ENCODE data around the gene NTM.

Gene NTM

DNA sequence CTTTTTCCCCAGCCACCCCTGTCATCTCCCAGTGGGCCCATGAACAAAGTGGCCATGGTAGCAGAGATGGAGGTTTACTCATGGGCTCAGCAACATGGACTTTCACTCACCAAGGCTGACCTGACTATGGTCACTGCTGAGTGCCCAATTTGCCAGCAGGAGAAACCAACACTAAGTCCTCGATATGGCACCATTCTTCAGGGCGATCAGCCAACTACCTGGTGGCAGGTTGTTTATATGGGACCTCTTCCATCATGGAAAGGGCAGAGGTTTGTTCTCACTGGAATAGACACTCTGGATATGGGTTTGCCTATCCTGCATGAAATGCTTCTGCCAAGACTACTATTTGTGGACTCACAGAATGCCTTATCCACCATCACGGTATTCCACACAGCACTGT lies 1009.1 kb downstream of the NTM start:
- TF ChIP-seq, protein P1, sequence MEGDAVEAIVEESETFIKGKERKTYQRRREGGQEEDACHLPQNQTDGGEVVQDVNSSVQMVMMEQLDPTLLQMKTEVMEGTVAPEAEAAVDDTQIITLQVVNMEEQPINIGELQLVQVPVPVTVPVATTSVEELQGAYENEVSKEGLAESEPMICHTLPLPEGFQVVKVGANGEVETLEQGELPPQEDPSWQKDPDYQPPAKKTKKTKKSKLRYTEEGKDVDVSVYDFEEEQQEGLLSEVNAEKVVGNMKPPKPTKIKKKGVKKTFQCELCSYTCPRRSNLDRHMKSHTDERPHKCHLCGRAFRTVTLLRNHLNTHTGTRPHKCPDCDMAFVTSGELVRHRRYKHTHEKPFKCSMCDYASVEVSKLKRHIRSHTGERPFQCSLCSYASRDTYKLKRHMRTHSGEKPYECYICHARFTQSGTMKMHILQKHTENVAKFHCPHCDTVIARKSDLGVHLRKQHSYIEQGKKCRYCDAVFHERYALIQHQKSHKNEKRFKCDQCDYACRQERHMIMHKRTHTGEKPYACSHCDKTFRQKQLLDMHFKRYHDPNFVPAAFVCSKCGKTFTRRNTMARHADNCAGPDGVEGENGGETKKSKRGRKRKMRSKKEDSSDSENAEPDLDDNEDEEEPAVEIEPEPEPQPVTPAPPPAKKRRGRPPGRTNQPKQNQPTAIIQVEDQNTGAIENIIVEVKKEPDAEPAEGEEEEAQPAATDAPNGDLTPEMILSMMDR (conservative IDR thresholded peaks at IDR 0.05): no peak
- H3K27ac ChIP-seq: no peak overlapping the region

Data from VCaP (cell line).